Trophoblast cell (in vitro differentiated cells and primary cell): ENCODE measurements around the gene GRM8.
A peak's percentile ranks its signal among the peaks of the same experiment; 100 is the strongest.

ENCODE experiments used
- DNase-seq, 2 donors: peaks; one replicate each; pipeline ENCODE4 v3.0.0-alpha.2; 2016
- H2AFZ ChIP-seq: 2 replicates; pipeline ENCODE4 v1.6.1; 2013; ENCODE audit warnings: low read length, moderate library complexity, mild to moderate bottlenecking; ENCODE audit not compliant: insufficient read depth, poor library complexity
- H2AK5ac ChIP-seq: 2 replicates; pipeline ENCODE4 v1.6.1; 2013; ENCODE audit warnings: mild to moderate bottlenecking, low read length
- H2BK120ac ChIP-seq: 2 replicates; pipeline ENCODE4 v1.6.1; 2013; ENCODE audit warnings: low read length, mild to moderate bottlenecking, moderate library complexity; ENCODE audit not compliant: insufficient read depth, poor library complexity
- H2BK12ac ChIP-seq: 2 replicates; pipeline ENCODE4 v1.6.1; 2013; ENCODE audit warnings: mild to moderate bottlenecking, low read length, moderate library complexity
- H2BK5ac ChIP-seq: 2 replicates; pipeline ENCODE4 v1.6.1; 2013; ENCODE audit warnings: low read length, low read depth, moderate library complexity, mild to moderate bottlenecking; ENCODE audit not compliant: poor library complexity
- H3K14ac ChIP-seq: 2 replicates; pipeline ENCODE4 v1.6.1; 2013; ENCODE audit warnings: mild to moderate bottlenecking, low read length
- H3K18ac ChIP-seq: 2 replicates; pipeline ENCODE4 v1.6.1; 2013; ENCODE audit warnings: mild to moderate bottlenecking, low read length
- H3K23ac ChIP-seq: 2 replicates; pipeline ENCODE4 v1.6.1; 2013; ENCODE audit warnings: low read length
- H3K27ac ChIP-seq: 2 replicates; pipeline ENCODE4 v1.5.1; 2013; ENCODE audit warnings: low read depth, mild to moderate bottlenecking, inconsistent platforms, low read length, moderate library complexity
- H3K27me3 ChIP-seq: 2 replicates; pipeline ENCODE4 v1.6.1; 2013; ENCODE audit warnings: inconsistent platforms, mild to moderate bottlenecking, low read length, moderate library complexity; ENCODE audit not compliant: insufficient read depth
- H3K36me3 ChIP-seq, 2 experiments: 1 replicate in 1 of 2; 2 replicates in 1 of 2; pipeline ENCODE4 v1.6.1; 2013; ENCODE audit warnings: low read length in 2 of 2, mild to moderate bottlenecking in 2 of 2, moderate library complexity in 1 of 2; ENCODE audit not compliant: insufficient read depth in 2 of 2, control insufficient read depth in 1 of 2
- H3K4ac ChIP-seq: 2 replicates; pipeline ENCODE4 v1.6.1; 2013; ENCODE audit warnings: low read depth, mild to moderate bottlenecking, low read length, moderate library complexity
- H3K4me1 ChIP-seq, 2 experiments: 1 replicate in 1 of 2; 2 replicates in 1 of 2; pipeline ENCODE4 v1.6.1; 2013; ENCODE audit warnings: low read length in 2 of 2, mild to moderate bottlenecking in 2 of 2, moderate library complexity in 1 of 2; ENCODE audit not compliant: insufficient read depth in 2 of 2, control insufficient read depth in 1 of 2
- H3K4me2 ChIP-seq: 2 replicates; pipeline ENCODE4 v1.6.1; 2013; ENCODE audit warnings: inconsistent platforms, mild to moderate bottlenecking, low read length, moderate library complexity
- H3K4me3 ChIP-seq: 2 replicates; pipeline ENCODE4 v1.5.1; 2013; ENCODE audit warnings: mild to moderate bottlenecking, low read depth, low read length, inconsistent platforms
- H3K79me1 ChIP-seq: one replicate; pipeline ENCODE4 v1.6.1; 2013; ENCODE audit warnings: low read length
- H3K79me2 ChIP-seq: 2 replicates; pipeline ENCODE4 v1.6.1; 2013; ENCODE audit warnings: low read length, mild to moderate bottlenecking; ENCODE audit not compliant: control insufficient read depth, insufficient read depth, poor library complexity
- H3K9ac ChIP-seq: 2 replicates; pipeline ENCODE4 v1.6.1; 2013; ENCODE audit warnings: mild to moderate bottlenecking, low read length
- H3K9me3 ChIP-seq: 2 replicates; pipeline ENCODE4 v1.6.1; 2013; ENCODE audit warnings: low read depth, mild to moderate bottlenecking, control low read depth, inconsistent platforms, low read length; ENCODE audit not compliant: insufficient read depth
- H4K12ac ChIP-seq: 2 replicates; pipeline ENCODE4 v1.6.1; 2013; ENCODE audit warnings: low read depth, mild to moderate bottlenecking, low read length, moderate library complexity
- H4K8ac ChIP-seq: 2 replicates; pipeline ENCODE4 v1.6.1; 2013; ENCODE audit warnings: low read depth, mild to moderate bottlenecking, low read length, moderate library complexity
- H4K91ac ChIP-seq: one replicate; pipeline ENCODE4 v1.6.1; 2013; ENCODE audit warnings: low read depth, mild to moderate bottlenecking, low read length, moderate library complexity
- WGBS: extraction: QIAGEN DNeasy Blood & Tissue Kit; methylation state at CpG from one replicate; pipeline ENCODE4 v1.1.7; 2013; ENCODE audit warnings: missing lambda C conversion rate; ENCODE audit not compliant: insufficient read length, insufficient coverage; ENCODE audit errors: extremely low coverage; 5-methylcytosine and 5-hydroxymethylcytosine counted together

Gene GRM8

DNA sequence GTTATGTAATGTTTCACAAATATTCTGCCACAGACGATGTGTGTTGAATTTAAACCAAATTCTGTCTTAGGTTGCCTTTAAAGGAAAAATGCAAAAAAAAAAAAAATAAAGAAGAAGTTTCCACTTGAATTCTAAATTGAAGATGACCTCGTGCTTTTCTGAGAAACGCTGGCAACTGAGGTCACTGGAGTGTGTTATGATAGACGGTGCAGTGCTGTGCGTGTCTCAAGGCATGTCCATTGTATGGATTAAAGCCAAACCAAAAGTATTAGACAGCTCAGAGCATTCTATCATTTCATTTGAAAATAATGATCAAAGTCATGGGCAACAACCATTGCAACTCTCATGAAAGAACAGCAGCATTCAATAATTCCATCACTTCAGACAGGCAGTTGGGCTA lies 483.9 kb downstream of the GRM8 start:
- no peak overlapping the region for H2BK5ac ChIP-seq
- no peak overlapping the region for H3K27ac ChIP-seq
- no peaks in the 10 kb centered on the region for H3K4me1 ChIP-seq
- no peak overlapping the region for H3K4me3 ChIP-seq
- H4K12ac ChIP-seq = no peak overlapping the region
- H3K9me3 ChIP-seq = no peaks in the 10 kb centered on the region
- H4K8ac ChIP-seq = no peak overlapping the region
- H3K27me3 ChIP-seq = no peaks in the 10 kb centered on the region
- H3K23ac ChIP-seq = no peak overlapping the region
- no peak overlapping the region for H3K9ac ChIP-seq
- no peak overlapping the region for H2AK5ac ChIP-seq
- H3K18ac ChIP-seq = no peak overlapping the region
- H3K36me3 ChIP-seq = no peaks in the 10 kb centered on the region
- H3K14ac ChIP-seq = no peak overlapping the region
- no peaks in the 10 kb centered on the region for H3K79me1 ChIP-seq
- H3K4me2 ChIP-seq = no peak overlapping the region
- no peak overlapping the region for H2BK120ac ChIP-seq
- H3K4ac ChIP-seq = no peak overlapping the region
- H2BK12ac ChIP-seq = no peak overlapping the region
- no peak overlapping the region for H2AFZ ChIP-seq
- H3K79me2 ChIP-seq = no peaks in the 10 kb centered on the region
- H4K91ac ChIP-seq = no peak overlapping the region
- no CpG with 5 or more reads among the region's 5 CpGs for WGBS
- DNase-seq = no peak

DNA sequence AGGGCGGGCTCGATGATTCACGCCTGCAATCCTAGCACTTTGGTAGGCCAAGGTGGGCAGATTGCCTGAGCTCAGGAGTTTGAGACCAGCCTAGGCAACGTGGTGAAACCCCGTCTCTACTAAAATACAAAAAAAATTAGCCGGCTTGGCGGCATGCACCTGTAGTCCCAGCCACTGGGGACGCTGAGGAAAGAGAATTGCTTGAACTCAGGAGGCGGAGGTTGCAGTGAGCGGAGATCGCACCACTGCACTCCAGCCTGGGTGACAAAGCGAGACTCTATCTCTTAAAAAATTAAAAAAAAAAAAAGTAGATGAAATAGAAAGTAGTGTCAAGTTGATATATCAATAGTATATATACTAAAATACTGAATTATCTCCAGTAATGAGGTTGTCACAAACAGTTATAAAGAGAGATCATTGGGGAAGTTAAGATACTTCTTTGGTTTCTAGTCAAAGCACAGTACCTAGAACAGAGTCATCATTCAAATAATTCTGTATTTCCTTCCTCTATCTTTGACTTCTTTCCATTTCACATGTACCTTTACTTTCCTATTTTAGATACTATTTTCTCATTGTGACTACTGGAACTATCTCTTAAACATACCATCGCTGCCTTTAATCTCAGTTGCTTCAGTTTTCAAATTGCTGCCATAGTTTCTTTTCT lies 491.7 kb downstream of the GRM8 start:
- no peak overlapping the region for H4K91ac ChIP-seq
- no peak overlapping the region for H2BK5ac ChIP-seq
- no peaks in the 10 kb centered on the region for H3K79me1 ChIP-seq
- H2AK5ac ChIP-seq = no peak overlapping the region
- H3K23ac ChIP-seq = no peak overlapping the region
- H4K12ac ChIP-seq = no peak overlapping the region
- no peak overlapping the region for H3K4ac ChIP-seq
- H3K4me3 ChIP-seq = no peak overlapping the region
- H2BK12ac ChIP-seq = no peak overlapping the region
- no peak overlapping the region for H2AFZ ChIP-seq
- no peak overlapping the region for H2BK120ac ChIP-seq
- no peaks in the 10 kb centered on the region for H3K79me2 ChIP-seq
- no peaks in the 10 kb centered on the region for H3K4me1 ChIP-seq
- H3K9ac ChIP-seq = no peak overlapping the region
- no peak overlapping the region for H3K27ac ChIP-seq
- H4K8ac ChIP-seq = no peak overlapping the region
- peak in 1 of 2 donors; percentile 2 for DNase-seq
- no peaks in the 10 kb centered on the region for H3K36me3 ChIP-seq
- no peak overlapping the region for H3K18ac ChIP-seq
- no CpG with 5 or more reads among the region's 13 CpGs for WGBS
- no peak overlapping the region for H3K4me2 ChIP-seq
- no peak overlapping the region for H3K14ac ChIP-seq
- no peaks in the 10 kb centered on the region for H3K27me3 ChIP-seq
- no peaks in the 10 kb centered on the region for H3K9me3 ChIP-seq

DNA sequence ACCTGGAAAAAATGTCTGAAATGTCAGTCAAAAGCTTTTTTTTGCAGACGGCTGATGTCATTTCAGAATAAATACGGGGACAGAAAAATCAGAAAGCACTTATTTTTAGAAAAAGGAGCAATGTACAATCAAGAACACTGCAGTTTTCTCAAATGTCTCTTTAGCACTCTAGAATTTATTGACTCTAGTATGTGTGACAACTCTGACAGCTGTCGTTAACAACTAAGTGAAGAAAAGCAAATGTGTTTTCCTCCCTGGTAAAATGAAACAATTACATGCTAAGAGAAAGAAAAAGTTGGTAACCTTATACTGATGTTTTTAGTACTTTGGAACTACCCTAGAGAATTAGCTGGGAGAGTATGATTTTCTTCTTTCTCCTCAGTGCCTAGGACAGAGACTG lies 497.4 kb downstream of the GRM8 start:
- H2BK12ac ChIP-seq = no peak overlapping the region
- no peaks in the 10 kb centered on the region for H3K27me3 ChIP-seq
- no peak overlapping the region for H4K12ac ChIP-seq
- no peak overlapping the region for H2AFZ ChIP-seq
- H3K23ac ChIP-seq = no peak overlapping the region
- H3K4ac ChIP-seq = no peak overlapping the region
- no CpG with 5 or more reads among the region's 3 CpGs for WGBS
- H4K91ac ChIP-seq = no peak overlapping the region
- no peak overlapping the region for H3K4me2 ChIP-seq
- no peak overlapping the region for H2AK5ac ChIP-seq
- H3K79me1 ChIP-seq = no peaks in the 10 kb centered on the region
- no peaks in the 10 kb centered on the region for H3K79me2 ChIP-seq
- H2BK5ac ChIP-seq = no peak overlapping the region
- H3K9ac ChIP-seq = no peak overlapping the region
- H3K18ac ChIP-seq = no peak overlapping the region
- H2BK120ac ChIP-seq = no peak overlapping the region
- no peaks in the 10 kb centered on the region for H3K36me3 ChIP-seq
- no peak overlapping the region for H3K4me3 ChIP-seq
- H3K4me1 ChIP-seq = no peaks in the 10 kb centered on the region
- no peak for DNase-seq
- H3K27ac ChIP-seq = no peak overlapping the region
- H3K9me3 ChIP-seq = no peaks in the 10 kb centered on the region
- no peak overlapping the region for H4K8ac ChIP-seq
- H3K14ac ChIP-seq = no peak overlapping the region

DNA sequence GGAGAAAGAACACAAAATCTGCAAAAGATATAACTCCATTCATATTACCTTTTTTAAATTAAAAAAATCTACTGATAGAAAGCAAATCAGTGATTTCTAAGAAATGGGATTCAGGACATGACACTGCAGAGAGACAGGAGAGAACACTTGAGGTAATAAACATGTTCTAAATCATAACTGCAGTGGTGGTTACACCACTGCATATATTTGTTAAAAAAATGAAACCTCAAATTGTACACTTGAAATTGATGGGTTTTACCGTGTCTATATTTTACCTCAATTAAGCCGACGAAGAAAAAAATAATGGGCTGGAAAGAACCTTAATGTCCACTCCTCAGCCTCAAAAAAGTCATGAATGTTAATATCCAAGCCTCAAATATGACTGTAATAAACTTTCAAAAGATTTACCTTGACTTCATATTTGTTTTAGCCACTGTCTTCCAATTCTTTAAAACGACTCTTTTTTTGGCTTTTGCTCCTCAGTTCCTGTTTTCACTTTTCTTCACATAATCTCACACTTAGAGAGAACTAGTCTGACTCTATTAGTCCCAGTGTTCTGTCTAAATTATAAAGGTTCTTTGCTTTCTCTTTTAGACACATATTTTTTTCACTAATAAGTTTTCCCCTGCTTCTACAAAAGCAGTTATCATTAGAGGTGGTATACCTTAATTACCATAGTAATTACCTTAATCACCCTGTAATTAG lies 502.4 kb downstream of the GRM8 start:
- Histone ChIP-seq H4K91ac (no peak overlapping the region), H3K79me2 (no peaks in the 10 kb centered on the region), H3K23ac (no peak overlapping the region), H3K27ac (no peak overlapping the region), H3K4me3 (no peak overlapping the region), H4K12ac (no peak overlapping the region), H3K79me1 (no peaks in the 10 kb centered on the region), H3K36me3 (no peaks in the 10 kb centered on the region), H3K4me1 (no peaks in the 10 kb centered on the region), H2BK120ac (no peak overlapping the region), H3K18ac (no peak overlapping the region), H3K4ac (no peak overlapping the region), H2AK5ac (no peak overlapping the region), H2BK12ac (no peak overlapping the region), H4K8ac (no peak overlapping the region), H2BK5ac (no peak overlapping the region), H3K4me2 (no peak overlapping the region), H3K9me3 (no peaks in the 10 kb centered on the region), H3K27me3 (no peaks in the 10 kb centered on the region), H3K9ac (no peak overlapping the region), H2AFZ (no peak overlapping the region), H3K14ac (no peak overlapping the region)
- no peak for DNase-seq
- WGBS = no CpG with 5 or more reads among the region's 4 CpGs
